GM23248 (cell line): ENCODE results near the gene CDKN2A. TPM values are rescaled to one million over a fixed set of nuclear protein-coding genes. Genes with fewer than 3 reads are reported as not detected.
A peak's percentile ranks its signal among the peaks of the same experiment; 100 is the strongest.

Experiments
- DNase-seq: peaks from one replicate; pipeline ENCODE4 v3.0.0-alpha.2; 2015
- H2AFZ ChIP-seq: fragments of 200-600 bp; sonication (generic); 2 replicates; pipeline ENCODE4 v1.6.1; 2016; ENCODE audit warnings: antibody characterized with exemption
- H3F3A ChIP-seq: fragments of 200-600 bp; sonication (generic); 2 replicates; pipeline ENCODE4 v1.6.1; 2016; ENCODE audit warnings: mild to moderate bottlenecking, antibody characterized with exemption, mixed run types; ENCODE audit not compliant: insufficient read depth
- H3K27ac ChIP-seq: fragments of 200-600 bp; sonication (generic); 2 replicates; pipeline ENCODE4 v1.5.1; 2016; ENCODE audit warnings: mild to moderate bottlenecking
- H3K27me3 ChIP-seq: fragments of 200-600 bp; sonication (generic); replicated peaks from 2 replicates; pipeline ENCODE4 v1.6.1; 2016; ENCODE audit warnings: mild to moderate bottlenecking; ENCODE audit not compliant: insufficient read depth
- H3K36me3 ChIP-seq: fragments of 200-600 bp; sonication (generic); 2 replicates; pipeline ENCODE4 v1.6.1; 2016; ENCODE audit warnings: low read depth, mild to moderate bottlenecking
- H3K4me1 ChIP-seq: fragments of 200-600 bp; sonication (generic); 2 replicates; pipeline ENCODE4 v1.6.1; 2016; ENCODE audit warnings: mild to moderate bottlenecking; ENCODE audit not compliant: insufficient read depth
- H3K4me2 ChIP-seq: fragments of 200-600 bp; sonication (generic); one replicate; pipeline ENCODE4 v1.6.1; 2016; ENCODE audit warnings: mild to moderate bottlenecking; ENCODE audit not compliant: unreplicated experiment
- H3K4me3 ChIP-seq: fragments of 200-600 bp; sonication (generic); 2 replicates; pipeline ENCODE4 v1.5.1; 2016; ENCODE audit warnings: mild to moderate bottlenecking
- H3K79me2 ChIP-seq: fragments of 200-600 bp; sonication (generic); 2 replicates; pipeline ENCODE4 v1.6.1; 2016; ENCODE audit warnings: mild to moderate bottlenecking; ENCODE audit not compliant: insufficient read depth
- H3K9ac ChIP-seq: fragments of 200-600 bp; sonication (generic); 2 replicates; pipeline ENCODE4 v1.6.1; 2016; ENCODE audit warnings: mild to moderate bottlenecking
- H3K9me2 ChIP-seq: fragments of 200-600 bp; sonication (generic); 2 replicates; pipeline ENCODE4 v1.6.1; 2016; ENCODE audit warnings: mixed run types, mild to moderate bottlenecking, moderate library complexity; ENCODE audit not compliant: insufficient read depth
- H3K9me3 ChIP-seq: fragments of 200-600 bp; sonication (generic); one replicate; pipeline ENCODE4 v1.6.1; 2017; ENCODE audit warnings: low read depth
- H4K20me1 ChIP-seq: fragments of 200-600 bp; sonication (generic); 2 replicates; pipeline ENCODE4 v1.6.0; 2016; ENCODE audit not compliant: insufficient read depth
- EZH2 ChIP-seq: fragments of 200-600 bp; sonication (generic); IDR thresholded peaks from 2 replicates; pipeline ENCODE4 v1.6.1; 2018; ENCODE audit warnings: antibody characterized with exemption, mild to moderate bottlenecking; ENCODE audit not compliant: insufficient read depth, poor library complexity, severe bottlenecking
- EZH2phosphoT487 ChIP-seq: fragments of 200-600 bp; sonication (generic); IDR thresholded peaks from 2 replicates; pipeline ENCODE4 v1.6.1; 2018; ENCODE audit warnings: antibody characterized with exemption, moderate library complexity, mild to moderate bottlenecking, low read depth; ENCODE audit not compliant: insufficient read depth
- WGBS, 2 experiments: methylation state at CpG; one replicate each; pipeline ENCODE4 v1.1.6; 2015 to 2017; ENCODE audit warnings: low lambda C conversion rate in 2 of 2, low coverage in 1 of 2; ENCODE audit errors: missing lambda C conversion rate in 2 of 2; 5-methylcytosine and 5-hydroxymethylcytosine counted together
- in situ Hi-C: fragments of 300-500 bp; cut with MboI; formaldehyde crosslinking; loops from 2 replicates; pipeline ENCODE4 v1.15.0; 2020
- polyA plus RNA-seq: library from polyadenylated mRNA; unstranded; fragments of >200 nt; fragmentation: Nextera tagmentation; extraction: Ambion mirVana; gene quantifications from 2 replicates; pipeline ENCODE4 v1.2.1, GENCODE V29; 2016
- total RNA-seq: library from RNA; depleted of rRNA; stranded (reverse); fragments of >200 nt; shearing (Covaris generic); gene quantifications from 2 replicates; pipeline ENCODE4 v1.2.3, GENCODE V29; 2014

The CDKN2A gene
- total and polyA plus RNA-seq, 2 experiments from 2014 or later, result 27.3 to 42.2 TPM

GRCh38 chr9:22009506-22009867 lies 15.3 kb upstream of the CDKN2A start:
- Histone ChIP-seq H3K4me1 (peaks cover 25% of the 10 kb centered on the region), H3K9me3 (no peaks in the 10 kb centered on the region), H2AFZ (peak overlapping the region; percentile 83), H3K4me3 (peak overlapping the region; percentile 94), H3F3A (peaks cover 13% of the 10 kb centered on the region), H3K4me2 (peak overlapping the region; percentile 94), H3K9me2 (no peaks in the 10 kb centered on the region), H3K36me3 (no peaks in the 10 kb centered on the region), H3K27ac (peak overlapping the region; percentile 94), H3K79me2 (peaks cover 34% of the 10 kb centered on the region), H3K27me3 (no peaks in the 10 kb centered on the region), H4K20me1 (no peaks in the 10 kb centered on the region), H3K9ac (peak overlapping the region; percentile 42)
- no peak for DNase-seq
- no peak for TF ChIP-seq EZH2phosphoT487
- TF ChIP-seq EZH2, result no peak
- in situ Hi-C loops, result loop anchor here (10.0 kb wide), 1 partner anchor 195 kb away; no protein-coding TSS in a partner anchor
- WGBS, 2 experiments, result 1 to 4% methylated on average over 6 of the region's 6 CpGs

GRCh38 chr9:22008717-22009505 lies 14.7 kb upstream of the CDKN2A start, which contains the start of gene CDKN2B:
TSS of gene CDKN2B (minus strand) at chr9:22009305. CDS start at chr9:22008953, 352 bp downstream.
- no peaks in the 10 kb centered on the region for H4K20me1 ChIP-seq
- in situ Hi-C loops, result loop anchor here (10.0 kb wide), 1 partner anchor 194 kb away; no protein-coding TSS in a partner anchor
- peaks cover 13% of the 10 kb centered on the region for H3F3A ChIP-seq
- peak within 1 kb of the TSS; percentile 94 for H3K4me2 ChIP-seq
- H3K79me2 ChIP-seq, result peaks cover 40% of the 10 kb centered on the region
- H3K4me1 ChIP-seq, result peaks cover 25% of the 10 kb centered on the region
- H3K9me3 ChIP-seq, result no peaks in the 10 kb centered on the region
- H3K4me3 ChIP-seq, result peak within 1 kb of the TSS; percentile 94
- H3K9me2 ChIP-seq, result no peaks in the 10 kb centered on the region
- H3K27ac ChIP-seq, result peak within 1 kb of the TSS; percentile 94
- WGBS, 2 experiments, result 2% methylated on average over 67 to 69 of the region's 86 CpGs
- peak; percentile 98 for DNase-seq
- H3K9ac ChIP-seq, result peak within 1 kb of the TSS; percentile 90
- TF ChIP-seq EZH2phosphoT487 (no peak), EZH2 (no peak)
- H2AFZ ChIP-seq, result peak within 1 kb of the TSS; percentile 92
- H3K36me3 ChIP-seq, result no peaks in the 10 kb centered on the region
- H3K27me3 ChIP-seq, result no peaks in the 10 kb centered on the region

GRCh38 chr9:22008384-22008716 lies 14.2 kb upstream of the CDKN2A start:
- Histone ChIP-seq H3K27me3 (no peaks in the 10 kb centered on the region), H3K4me2 (peak overlapping the region; percentile 94), H3F3A (peaks cover 13% of the 10 kb centered on the region), H3K9me3 (no peaks in the 10 kb centered on the region), H3K9me2 (no peaks in the 10 kb centered on the region), H3K27ac (peak overlapping the region; percentile 94), H3K36me3 (no peaks in the 10 kb centered on the region), H3K9ac (peak overlapping the region; percentile 90), H3K4me3 (peak overlapping the region; percentile 94), H2AFZ (peak overlapping the region; percentile 92), H3K79me2 (peaks cover 45% of the 10 kb centered on the region), H4K20me1 (no peaks in the 10 kb centered on the region), H3K4me1 (peaks cover 25% of the 10 kb centered on the region)
- DNase-seq, result no peak
- in situ Hi-C loops, result loop anchor here (10.0 kb wide), 1 partner anchor 194 kb away; no protein-coding TSS in a partner anchor
- 4 to 6% methylated on average over 8 of the region's 8 CpGs for WGBS, 2 experiments
- no peak for TF ChIP-seq EZH2phosphoT487
- no peak for TF ChIP-seq EZH2

GRCh38 chr9:22005702-22006606 lies 11.8 kb upstream of the CDKN2A start:
- Histone ChIP-seq H3K79me2 (peaks cover 52% of the 10 kb centered on the region), H3K27ac (no peak overlapping the region), H3F3A (peaks cover 13% of the 10 kb centered on the region), H3K9ac (no peak overlapping the region), H3K27me3 (no peaks in the 10 kb centered on the region), H3K4me1 (peaks cover 25% of the 10 kb centered on the region), H3K9me2 (no peaks in the 10 kb centered on the region), H2AFZ (no peak overlapping the region), H3K36me3 (no peaks in the 10 kb centered on the region), H3K9me3 (no peaks in the 10 kb centered on the region), H3K4me3 (no peak overlapping the region), H3K4me2 (peak overlapping the region; percentile 94), H4K20me1 (no peaks in the 10 kb centered on the region)
- DNase-seq, result no peak
- TF ChIP-seq EZH2 (no peak), EZH2phosphoT487 (no peak)
- 55 to 64% methylated on average over 40 of the region's 44 CpGs for WGBS, 2 experiments
- in situ Hi-C loops, result loop anchor here (10.0 kb wide), 1 partner anchor 191 kb away; no protein-coding TSS in a partner anchor
